ENCODE data around the gene LYL1. TPM values are rescaled to one million over a fixed set of nuclear protein-coding genes. Genes with fewer than 3 reads are reported as not detected.

Gene LYL1
- total and polyA plus RNA-seq, 9 of the 15 experiments (the other 6 are each of a cell fraction or from before 2014, with no cell fraction given): 1.3 to 266 (median 34.0) TPM

- TF ChIP-seq ZNF699 (CRISPR knock-in tag; IDR thresholded peaks at IDR 0.05; ENCODE audit: insufficient replicate concordance): no peak
- TF ChIP-seq, protein P1, sequence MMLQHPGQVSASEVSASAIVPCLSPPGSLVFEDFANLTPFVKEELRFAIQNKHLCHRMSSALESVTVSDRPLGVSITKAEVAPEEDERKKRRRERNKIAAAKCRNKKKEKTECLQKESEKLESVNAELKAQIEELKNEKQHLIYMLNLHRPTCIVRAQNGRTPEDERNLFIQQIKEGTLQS (IDR thresholded peaks at IDR 0.05): peak; percentile 43; the same call in 1 of the 2 replicates
- TF ChIP-seq, protein P1 (CRISPR knock-in tag; conservative IDR thresholded peaks at IDR 0.05): no peak
- peak; percentile 5 for TF ChIP-seq JUND (IDR thresholded peaks at IDR 0.05; ENCODE audit: borderline replicate concordance, low read depth, low read length)
- peak; percentile 25; the same call in 1 of the 3 replicates for TF ChIP-seq JUND (tag; IDR thresholded peaks at IDR 0.05; ENCODE audit: borderline replicate concordance, low read depth, low read length)
- TF ChIP-seq KHSRP (IDR thresholded peaks at IDR 0.05): no peak
- peak; percentile 98 for TF ChIP-seq VEZF1 (CRISPR knock-in tag; IDR thresholded peaks at IDR 0.05)
- TF ChIP-seq RBM15 (IDR thresholded peaks at IDR 0.05; ENCODE audit: insufficient read depth, low read length): no peak
- TF ChIP-seq FOXK2 (conservative IDR thresholded peaks at IDR 0.05 in 1 of 2, IDR thresholded peaks at IDR 0.05 in 1 of 2; ENCODE audit: low read depth in 2 of 2): no peak
- TF ChIP-seq ZNF696 (CRISPR knock-in tag; conservative IDR thresholded peaks at IDR 0.05): no peak
- TF ChIP-seq ZNF512 (tag; IDR thresholded peaks at IDR 0.05): no peak
- no peak; the same call in 1 of the 2 replicates for TF ChIP-seq BRD4 (IDR thresholded peaks at IDR 0.05)
- TF ChIP-seq MECOM (CRISPR knock-in tag; IDR thresholded peaks at IDR 0.05): no peak
- TF ChIP-seq, protein P2, sequence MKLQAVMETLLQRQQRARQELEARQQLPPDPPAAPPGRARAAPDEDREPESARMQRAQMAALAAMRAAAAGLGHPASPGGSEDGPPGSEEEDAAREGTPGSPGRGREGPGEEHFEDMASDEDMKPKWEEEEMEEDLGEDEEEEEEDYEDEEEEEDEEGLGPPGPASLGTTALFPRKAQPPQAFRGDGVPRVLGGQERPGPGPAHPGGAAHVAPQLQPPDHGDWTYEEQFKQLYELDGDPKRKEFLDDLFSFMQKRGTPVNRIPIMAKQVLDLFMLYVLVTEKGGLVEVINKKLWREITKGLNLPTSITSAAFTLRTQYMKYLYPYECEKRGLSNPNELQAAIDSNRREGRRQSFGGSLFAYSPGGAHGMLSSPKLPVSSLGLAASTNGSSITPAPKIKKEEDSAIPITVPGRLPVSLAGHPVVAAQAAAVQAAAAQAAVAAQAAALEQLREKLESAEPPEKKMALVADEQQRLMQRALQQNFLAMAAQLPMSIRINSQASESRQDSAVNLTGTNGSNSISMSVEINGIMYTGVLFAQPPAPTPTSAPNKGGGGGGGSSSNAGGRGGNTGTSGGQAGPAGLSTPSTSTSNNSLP (IDR thresholded peaks at IDR 0.05; ENCODE audit: borderline replicate concordance, low read depth, low read length): 0 out of 2 replicates have a peak, but pooled peaks have one; percentile 12
- no peak for TF ChIP-seq NFIX (CRISPR knock-in tag; IDR thresholded peaks at IDR 0.05; ENCODE audit: low read depth)
- TF ChIP-seq CREB3L1 (IDR thresholded peaks at IDR 0.05; ENCODE audit: borderline replicate concordance, low read depth): peak; percentile 66; the same call in 1 of the 2 replicates
- TF ChIP-seq SRSF1 (IDR thresholded peaks at IDR 0.05; ENCODE audit: low read depth, low read length): no peak
- TF ChIP-seq OTX1 (CRISPR knock-in tag; IDR thresholded peaks at IDR 0.05): peak; percentile 39; the same call in 1 of the 2 replicates
Measured at GRCh38 chr19:13151605-13152355, 49.1 kb upstream of the LYL1 start (continued).

Measured in K562 (cell line).